ENCODE measurements around the gene RAB4A.

GRCh38 chr1:229336345-229336744 is 65.4 kb downstream of the RAB4A start:
- TF ChIP-seq CTCF (IDR thresholded peaks at IDR 0.05; ENCODE audit: control extremely low read depth in 1 of 3, insufficient read depth in 1 of 3, low read depth in 1 of 3, low read length in 3 of 3) (no peak), TAF1 (IDR thresholded peaks at IDR 0.05; ENCODE audit: low read depth, low read length) (no peak)
